HG03097 (cell line): Measurements from ENCODE around the gene YIPF7.

Source experiments
- ATAC-seq: cut with Tn5 transposase; IDR thresholded peaks from one replicate; pipeline ENCODE4 v1.9.1; 2021; ENCODE audit not compliant: unreplicated experiment, low FRiP score

The YIPF7 gene

DNA sequence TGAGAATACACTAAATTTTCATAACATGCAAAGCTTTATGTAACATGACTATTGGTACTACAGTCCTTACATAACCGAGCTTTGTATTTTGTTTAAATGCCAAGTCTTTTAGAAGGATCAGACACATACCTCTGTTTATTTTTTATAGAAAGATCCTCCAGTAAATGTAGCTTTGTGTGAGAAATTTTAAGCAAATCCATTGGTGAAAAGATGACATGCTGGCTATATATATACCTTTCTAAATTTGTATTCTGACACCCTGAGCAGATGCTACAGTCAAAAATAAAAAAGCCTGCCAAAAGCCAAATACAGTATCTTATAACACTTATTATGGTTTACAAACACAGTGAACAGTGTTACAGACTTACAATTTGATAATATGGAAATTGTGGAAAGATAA, at the start of gene YIPF7:
Gene YIPF7, minus strand, starts transcription at position 201 of the 400 bp plus-strand sequence. CDS start 1,525 bp downstream, outside the sequence.
- no peak for ATAC-seq

DNA sequence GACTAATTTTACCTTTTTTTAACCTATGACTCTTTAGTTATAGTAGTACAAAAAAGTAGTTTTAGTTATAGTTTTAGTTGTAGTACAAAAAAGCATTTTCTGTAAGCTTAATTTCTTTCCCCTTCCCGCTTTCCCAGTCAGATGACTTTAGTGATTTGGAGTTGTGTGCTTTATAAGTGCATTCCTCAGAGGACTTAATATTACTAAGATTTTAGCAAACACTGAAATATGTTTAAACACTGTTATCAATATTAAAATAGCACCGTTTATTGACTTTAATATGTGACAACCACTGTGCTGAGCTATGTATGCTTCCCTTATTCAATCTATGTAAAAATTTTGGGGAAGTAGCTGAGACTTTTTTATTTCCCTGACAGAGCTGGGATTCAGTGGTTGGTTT, 49.6 kb upstream of the YIPF7 start:
- no peak for ATAC-seq

DNA sequence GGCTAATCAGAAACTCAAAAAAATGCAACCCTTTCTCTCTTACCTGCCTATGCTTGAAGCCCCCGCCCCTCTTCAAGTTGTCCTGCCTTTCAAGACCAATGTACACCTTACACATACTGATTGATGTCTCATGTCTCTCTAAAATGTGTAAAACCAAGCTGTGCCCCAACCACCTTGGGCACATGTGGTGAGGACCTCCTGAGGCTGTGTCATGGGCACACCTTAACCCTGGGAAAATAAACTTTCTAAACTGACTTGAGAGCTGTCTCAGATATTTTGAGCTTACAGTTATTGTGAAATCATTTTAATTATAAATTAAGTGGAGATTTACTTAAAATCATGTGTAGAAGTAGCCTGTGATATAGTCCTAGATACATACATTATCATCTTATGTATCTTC, 49.0 kb upstream of the YIPF7 start:
- ATAC-seq = no peak

DNA sequence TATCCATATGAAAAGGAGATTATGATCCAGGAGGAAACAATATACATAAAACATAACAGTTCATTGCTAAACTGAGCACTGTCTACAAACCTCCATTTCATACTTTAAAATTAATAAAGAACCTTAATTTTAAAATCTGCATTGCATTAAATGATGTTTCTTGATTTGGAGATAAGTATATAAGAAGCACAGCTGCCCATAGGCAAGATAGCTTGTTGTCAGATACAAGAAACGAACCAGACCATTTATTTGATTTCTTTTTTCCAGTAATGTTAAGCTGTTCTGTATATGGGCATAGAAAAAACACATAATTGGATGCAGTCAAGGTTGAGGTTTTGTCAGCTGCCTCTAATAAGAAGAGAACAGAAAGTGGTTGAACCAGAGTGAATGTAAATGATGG, 33.2 kb upstream of the YIPF7 start:
- no peak for ATAC-seq

DNA sequence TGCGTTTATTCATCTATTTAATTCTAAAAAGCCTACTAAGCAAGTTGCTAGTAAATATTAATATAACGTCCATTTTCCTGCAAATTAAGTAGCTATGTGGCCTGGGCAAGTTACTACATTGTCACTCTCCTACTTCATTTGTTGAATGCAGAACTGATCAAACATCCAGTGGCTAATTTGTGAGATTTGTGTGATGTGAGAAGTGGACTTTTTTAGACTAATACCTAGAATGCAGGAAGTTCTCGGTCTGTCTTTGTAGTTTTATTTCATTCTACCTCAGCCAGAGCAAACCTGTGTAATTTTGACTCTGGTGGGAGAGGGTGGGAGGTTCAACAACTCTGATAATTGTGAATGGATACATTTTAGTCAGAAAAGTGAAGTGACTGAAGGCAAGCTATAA, 27.6 kb upstream of the YIPF7 start:
- ATAC-seq = no peak

DNA sequence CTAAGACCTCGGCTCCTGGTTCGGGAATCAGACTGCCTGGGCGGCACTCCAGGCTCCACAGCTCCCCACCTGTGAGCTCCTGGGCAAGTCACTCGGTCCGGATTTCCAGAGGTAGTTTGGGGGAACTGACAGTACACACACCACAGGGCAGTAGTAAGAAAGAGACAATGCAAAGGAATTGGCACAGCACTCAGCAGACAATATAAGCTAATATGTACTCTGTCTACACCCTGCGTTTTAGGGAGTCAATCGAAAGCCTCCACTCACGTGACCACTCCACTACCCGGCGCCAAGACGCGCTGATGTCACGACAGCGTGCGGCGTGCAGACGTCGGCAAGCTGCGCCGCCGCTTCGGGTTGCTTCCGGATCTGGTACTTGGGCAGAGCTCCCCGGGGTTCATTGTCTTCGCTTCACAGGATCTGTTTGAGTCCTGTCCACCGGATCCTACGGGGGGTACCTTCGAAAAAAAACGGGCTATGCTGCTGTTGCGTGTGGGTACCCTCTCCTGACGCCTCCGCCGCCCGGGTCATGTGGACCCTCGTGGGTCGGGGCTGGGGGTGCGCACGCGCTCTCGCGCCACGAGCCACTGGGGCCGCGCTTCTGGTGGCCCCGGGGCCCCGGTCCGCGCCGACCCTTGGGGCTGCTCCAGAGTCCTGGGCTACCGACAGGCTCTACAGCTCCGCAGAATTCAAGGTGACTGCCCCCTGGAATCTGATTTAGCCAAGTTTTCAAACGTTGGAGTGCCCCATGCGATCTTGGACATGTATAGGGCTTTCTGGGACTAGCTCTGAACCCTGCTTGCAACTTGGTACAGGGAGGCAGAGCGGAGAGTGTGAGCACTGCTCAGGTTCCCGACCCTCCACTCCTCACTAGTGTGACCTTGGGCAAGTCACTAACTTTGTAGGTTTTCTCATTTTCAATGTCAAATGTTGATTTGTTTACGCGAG, 26.9 kb upstream of the YIPF7 start, which contains the start of gene GUF1:
Gene GUF1, plus strand, starts transcription at position 327 of the 948 bp plus-strand sequence. Its CDS starts 203 bp downstream, at position 530.
- peak; percentile 97 for ATAC-seq

DNA sequence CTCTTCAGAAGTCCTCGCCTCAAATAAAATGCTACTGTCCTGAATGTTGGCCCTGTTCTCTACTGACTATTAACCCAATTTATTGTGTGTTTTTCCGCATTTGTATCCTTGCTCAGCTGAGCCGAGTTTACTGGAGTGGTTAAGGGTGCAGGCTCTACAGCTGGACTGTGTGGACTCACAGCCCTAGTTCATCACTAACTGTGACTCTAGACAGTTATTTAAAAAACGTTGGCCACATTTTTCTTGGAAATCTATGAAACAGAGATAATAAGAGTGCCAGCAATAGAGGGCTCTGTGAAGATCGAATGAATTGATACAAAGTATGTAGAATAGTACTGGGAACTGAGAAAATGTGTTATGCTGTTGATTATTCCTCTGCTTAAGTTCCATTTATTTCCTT, 23.9 kb upstream of the YIPF7 start:
- ATAC-seq = no peak

DNA sequence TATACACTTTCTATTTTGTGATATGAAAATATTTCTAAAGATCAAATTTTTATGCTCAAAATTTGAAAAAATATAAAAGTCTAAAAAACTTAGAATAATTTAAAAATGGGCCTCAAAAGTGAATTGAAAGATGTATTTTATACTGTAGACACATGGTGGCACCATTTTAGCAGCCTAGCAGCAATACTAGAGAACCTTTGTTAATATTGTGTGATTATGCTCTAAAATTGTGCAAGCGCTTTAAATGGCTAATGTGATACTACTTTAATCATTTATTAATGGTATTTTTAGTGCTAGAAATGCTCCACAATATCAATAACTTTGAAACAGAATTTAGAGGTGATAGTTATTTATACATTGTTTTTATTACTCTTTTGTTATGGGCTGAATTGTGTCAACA, 23.0 kb upstream of the YIPF7 start:
- no peak for ATAC-seq

DNA sequence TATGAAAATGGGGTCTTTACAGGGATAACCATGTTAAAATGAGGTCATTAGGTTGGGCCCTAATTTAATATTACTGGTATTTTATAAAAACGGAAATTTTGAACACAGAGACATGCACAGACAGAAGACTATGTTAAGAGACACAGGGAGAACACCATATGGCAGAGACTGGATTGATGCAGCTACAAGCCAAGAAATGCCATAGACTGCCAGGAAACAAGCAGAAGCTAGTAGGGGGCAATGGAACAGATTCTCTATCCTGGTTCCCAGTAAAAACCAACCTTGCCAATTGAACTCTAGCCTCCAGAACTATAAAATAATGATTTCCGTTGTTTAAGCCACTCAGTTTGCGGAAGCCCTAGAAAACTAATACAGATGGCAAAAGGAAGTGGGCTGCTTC, 20.2 kb upstream of the YIPF7 start:
- no peak for ATAC-seq

DNA sequence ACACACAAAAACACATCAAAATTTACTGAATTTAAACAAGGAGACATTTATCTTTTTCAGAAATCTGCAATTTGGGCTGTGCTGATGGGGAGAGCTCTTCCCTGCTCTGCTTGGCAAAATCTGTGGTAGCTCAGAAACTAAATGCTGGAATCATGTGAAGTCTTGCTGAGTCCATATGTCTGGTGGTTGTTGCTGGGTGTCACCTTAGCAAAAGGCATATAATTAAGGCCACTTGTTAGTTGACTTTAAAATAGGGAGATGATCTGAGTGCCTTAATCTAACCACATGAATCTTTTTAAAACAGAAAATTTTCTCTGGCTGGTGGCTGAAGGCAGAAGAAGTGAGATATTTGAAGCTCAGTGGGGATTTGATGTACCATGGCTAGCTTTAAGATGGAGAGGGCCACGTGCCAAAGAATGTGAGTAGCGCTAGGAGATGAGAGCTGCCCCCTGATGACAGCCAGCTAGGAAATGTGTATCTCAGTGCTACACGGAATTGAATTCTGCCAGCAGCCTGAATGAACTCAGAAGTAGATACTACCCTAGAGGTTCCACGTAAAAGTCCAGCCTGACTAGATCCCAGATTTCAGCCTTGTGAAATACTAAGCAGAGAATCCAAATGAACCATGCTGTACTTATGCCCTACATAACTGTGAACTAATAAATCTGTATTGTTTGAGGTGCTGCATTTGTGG, 19.2 kb upstream of the YIPF7 start:
- no peak for ATAC-seq

DNA sequence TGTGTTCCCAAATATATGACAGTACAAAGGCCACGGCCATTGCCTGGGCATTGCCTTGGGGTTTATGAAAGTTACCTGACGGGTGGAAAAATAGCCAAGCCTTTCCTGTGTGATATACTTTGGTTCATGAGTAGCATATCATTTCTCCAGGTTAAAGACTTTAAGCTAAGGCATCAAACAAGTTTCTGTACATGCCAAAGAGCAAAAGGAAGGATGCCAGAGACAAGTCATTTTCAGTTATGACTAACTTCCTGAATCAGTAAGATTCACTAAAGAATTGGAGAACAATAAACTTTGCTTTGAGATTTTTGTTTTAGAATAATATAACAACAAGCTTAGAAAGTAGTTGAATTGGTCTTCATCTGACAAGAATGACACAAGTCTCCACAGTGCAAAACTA, 17.1 kb upstream of the YIPF7 start:
- no peak for ATAC-seq

DNA sequence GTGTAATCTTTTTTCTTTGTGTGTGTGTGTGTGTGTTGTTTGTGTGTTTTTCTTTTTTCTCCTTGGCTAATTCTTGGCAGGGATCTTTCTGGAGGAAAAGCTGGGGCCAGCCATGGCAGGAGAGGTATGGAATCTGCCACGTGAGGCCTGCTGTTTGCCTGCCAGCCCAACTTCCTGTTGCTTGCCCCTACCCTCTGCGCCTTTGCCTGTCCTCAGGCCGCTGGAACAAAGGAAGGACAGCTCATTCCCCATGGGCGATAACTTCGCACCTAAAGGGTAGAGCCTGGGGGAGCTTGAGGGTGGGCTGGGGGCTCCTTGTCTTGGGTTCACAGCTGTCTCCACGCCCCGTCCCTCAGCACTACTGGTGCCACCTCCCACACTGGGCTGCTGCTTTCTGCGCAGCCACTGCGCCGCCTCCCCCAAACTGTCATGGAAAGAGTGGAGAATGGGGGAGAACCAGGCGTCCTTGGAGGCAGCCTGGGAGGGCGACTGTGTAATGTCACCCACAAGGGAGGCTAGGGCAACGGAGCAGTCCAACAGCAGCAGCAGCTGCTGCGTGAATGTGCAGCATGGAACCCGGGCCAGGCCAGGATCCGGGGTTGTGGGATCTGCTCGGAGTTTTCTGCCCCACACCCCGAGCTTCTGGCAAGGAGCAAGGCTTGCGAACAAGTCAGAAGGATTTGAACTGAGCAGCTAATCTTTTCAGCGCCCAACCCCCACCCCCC, 12.3 kb upstream of the YIPF7 start:
- no peak for ATAC-seq

DNA sequence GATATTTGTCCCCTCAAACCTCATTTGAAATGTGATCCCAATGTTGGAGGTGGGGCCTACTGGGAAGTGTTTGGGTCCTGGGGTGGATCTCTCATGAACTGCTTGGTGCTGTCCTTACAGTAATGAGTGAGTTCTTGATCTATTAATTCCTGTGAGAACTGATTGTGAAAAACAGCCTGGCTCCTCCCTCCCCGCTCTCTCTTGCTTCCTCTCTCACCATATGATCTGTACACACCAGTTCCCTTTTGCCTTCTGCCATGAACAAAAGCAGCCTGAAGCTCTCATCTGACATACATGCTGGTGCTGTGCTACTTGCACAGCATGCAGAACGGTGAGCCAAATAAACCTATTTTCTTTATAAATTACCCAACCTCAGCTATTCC, 11.2 kb upstream of the YIPF7 start:
- ATAC-seq = no peak

DNA sequence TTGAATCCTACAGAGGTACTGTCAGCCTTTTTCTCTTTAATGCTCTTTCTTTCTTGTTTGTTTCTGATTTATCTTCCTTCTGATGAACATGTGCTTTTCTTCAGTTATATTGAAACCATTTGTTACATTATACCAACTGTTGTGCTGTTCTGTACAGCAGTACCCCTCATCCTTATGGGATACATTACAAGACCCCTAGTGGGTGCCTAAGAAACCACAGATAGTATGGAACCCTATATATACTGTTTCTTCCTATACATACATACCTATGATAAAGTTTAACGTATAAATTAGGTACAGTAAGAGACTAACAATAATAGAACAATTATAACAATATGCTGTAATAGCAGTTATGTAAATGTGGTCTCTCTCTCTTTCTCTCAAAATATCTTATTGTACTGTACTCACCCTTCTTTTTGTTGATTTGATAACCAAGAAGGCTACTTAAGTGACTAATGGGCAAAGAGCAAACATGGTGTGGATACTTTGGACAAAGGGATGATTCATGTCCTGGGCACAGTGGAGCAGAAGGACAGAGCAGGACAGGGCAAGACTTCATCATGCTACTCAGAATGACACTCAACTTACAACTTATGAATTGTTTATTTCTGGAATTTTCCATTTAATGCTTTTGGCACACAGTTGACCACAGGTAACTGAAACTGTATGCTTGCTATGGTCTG, 10.7 kb upstream of the YIPF7 start:
- no peak for ATAC-seq

DNA sequence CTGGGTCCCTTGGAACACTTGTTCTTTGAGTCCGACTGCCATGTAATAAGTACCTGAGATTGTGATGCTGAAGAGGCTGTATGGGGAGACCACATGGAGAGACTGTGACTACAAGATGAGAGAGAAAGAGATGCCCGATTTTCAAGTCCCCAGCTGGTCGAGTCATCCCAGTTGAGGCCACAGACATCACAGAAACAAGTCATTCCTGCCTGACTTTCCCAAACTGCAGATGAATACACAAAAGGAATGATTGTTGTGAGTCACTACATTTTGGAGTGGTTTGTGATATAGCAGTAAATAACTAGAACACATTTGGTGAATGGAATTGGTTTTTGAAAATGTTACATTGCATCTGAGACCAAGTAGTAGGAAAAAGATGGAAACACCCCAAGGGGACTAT, 9.0 kb upstream of the YIPF7 start:
- no peak for ATAC-seq

DNA sequence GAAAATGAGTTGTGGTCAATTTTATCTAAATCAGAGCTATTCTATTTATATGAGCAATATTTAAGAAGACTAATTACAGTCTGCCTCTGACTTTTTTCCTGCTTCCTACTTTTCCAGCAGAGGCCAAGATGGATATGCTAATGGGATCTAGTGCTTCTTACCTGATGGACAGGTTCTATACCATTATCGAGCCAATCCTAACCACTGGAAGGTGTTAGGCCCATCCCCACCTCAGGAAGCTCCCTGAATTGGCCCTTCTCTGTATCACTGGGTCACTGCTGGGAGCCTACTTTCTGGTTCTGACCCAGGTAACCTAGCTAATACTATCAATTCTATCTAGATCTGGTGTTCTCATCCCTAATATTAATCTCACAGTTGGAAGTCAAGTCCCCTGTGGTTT, 577 bp upstream of the YIPF7 start:
- no peak for ATAC-seq

DNA sequence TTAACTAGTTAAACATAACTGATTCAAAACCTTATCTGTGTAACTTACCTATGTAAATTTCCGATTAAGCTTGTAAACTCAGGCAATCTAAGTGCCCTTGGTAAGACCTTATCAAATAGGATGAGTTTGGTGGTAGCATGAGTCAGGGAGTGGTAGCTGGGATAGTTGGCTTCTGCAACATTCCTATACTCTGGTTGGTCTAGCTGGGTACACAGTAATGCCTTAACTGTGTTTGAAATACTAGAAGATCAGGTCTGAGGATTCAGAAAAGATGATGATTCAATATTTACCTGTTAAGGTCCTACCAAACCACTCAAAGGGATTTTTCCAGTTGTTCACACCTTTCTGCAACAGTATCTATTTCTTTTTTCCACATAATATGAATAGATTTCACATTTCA, 5.3 kb downstream of the YIPF7 start:
- ATAC-seq = no peak

DNA sequence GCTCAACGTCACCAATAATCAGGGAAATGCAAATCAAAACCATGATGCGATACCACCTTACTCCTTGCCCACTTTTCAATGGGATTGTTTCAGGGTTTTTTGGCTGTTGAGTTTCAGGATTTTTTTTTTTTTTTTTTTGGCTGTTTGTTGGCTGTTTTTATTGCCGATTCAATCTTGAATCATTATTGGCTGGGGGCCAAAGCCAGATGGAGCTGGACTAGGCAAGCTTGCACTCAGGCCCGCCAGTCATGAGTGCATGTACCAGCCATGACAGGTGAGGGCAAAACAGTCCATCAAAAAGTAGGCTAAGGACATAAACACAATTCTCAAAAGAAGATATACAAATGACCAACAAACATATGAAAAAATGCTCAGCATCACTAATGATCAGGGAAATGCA, 13.3 kb downstream of the YIPF7 start:
- ATAC-seq = no peak

DNA sequence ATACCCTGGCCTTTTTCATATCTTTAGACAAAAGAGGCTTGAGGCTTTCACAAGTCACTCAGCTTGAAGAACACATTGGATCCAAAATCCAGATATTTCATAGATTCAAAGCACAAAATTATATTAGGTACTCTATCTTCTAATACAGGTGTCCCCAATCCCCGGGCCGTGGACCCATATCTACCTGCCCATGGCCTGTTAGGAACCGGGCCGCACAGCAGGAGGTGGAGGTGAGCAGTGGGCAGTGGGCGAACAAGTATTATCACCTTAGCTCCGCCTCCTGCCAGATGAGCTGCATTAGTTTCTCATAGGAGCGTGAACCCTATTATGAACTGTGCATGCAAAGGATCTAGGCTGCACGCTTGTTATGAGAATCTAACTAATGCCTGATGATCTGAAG, 18.7 kb downstream of the YIPF7 start:
- no peak for ATAC-seq

DNA sequence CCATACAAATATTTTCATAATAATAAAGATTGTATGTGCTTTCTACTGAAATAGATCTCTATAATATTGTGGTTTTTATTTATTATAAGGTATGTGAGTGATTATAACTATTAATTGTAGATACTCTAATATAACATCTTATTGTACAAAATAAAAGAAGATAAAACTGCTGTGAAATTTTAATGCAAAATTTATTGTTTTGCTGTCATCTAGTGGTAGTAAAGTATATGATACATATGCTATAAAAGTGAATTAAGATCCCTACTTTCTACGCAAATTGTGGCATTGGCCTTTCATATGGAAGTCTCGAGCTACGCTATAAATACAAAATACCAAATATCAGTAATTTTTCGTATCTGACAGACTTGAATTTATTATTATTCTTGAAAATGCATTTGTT, 19.3 kb downstream of the YIPF7 start:
- ATAC-seq = no peak
